DOHH2 (cell line): ENCODE results near the gene NNAT.

ENCODE experiments used
- H3F3A ChIP-seq: fragments of 200-600 bp; sonication (generic), shearing (Covaris generic); 2 replicates; pipeline ENCODE4 v1.6.0; 2016; ENCODE audit warnings: antibody characterized with exemption, mild to moderate bottlenecking; ENCODE audit not compliant: control insufficient read depth, insufficient read depth
- H3K27ac ChIP-seq: fragments of 200-600 bp; sonication (generic); 2 replicates; pipeline ENCODE4 v1.5.1; 2014; ENCODE audit warnings: low read depth, mild to moderate bottlenecking, low read length, moderate library complexity
- H3K27me3 ChIP-seq: fragments of 200-600 bp; sonication (generic); 2 replicates; pipeline ENCODE4 v1.6.1; 2014; ENCODE audit warnings: mild to moderate bottlenecking, low read length, mixed read lengths; ENCODE audit not compliant: control insufficient read depth
- H3K36me3 ChIP-seq: fragments of 200-600 bp; sonication (generic); 2 replicates; pipeline ENCODE4 v1.6.1; 2014; ENCODE audit warnings: mild to moderate bottlenecking, low read length, moderate library complexity, mixed read lengths; ENCODE audit not compliant: control insufficient read depth
- H3K4me1 ChIP-seq: fragments of 200-600 bp; sonication (generic); 2 replicates; pipeline ENCODE4 v1.6.1; 2014; ENCODE audit warnings: mild to moderate bottlenecking, low read length, mixed read lengths; ENCODE audit not compliant: control insufficient read depth
- H3K4me2 ChIP-seq: fragments of 200-600 bp; sonication (generic); 2 replicates; pipeline ENCODE4 v1.6.0; 2014; ENCODE audit warnings: mild to moderate bottlenecking, low read length, moderate library complexity
- H3K4me3 ChIP-seq: fragments of 200-600 bp; sonication (generic); 2 replicates; pipeline ENCODE4 v1.5.1; 2014; ENCODE audit warnings: mild to moderate bottlenecking, low read length, mixed read lengths
- H3K79me2 ChIP-seq: fragments of 200-600 bp; sonication (generic); 2 replicates; pipeline ENCODE4 v1.6.1; 2014; ENCODE audit warnings: mild to moderate bottlenecking, low read length, mixed read lengths; ENCODE audit not compliant: control insufficient read depth
- H3K9me2 ChIP-seq: fragments of 200-600 bp; sonication (generic); replicated peaks from 2 replicates; pipeline ENCODE4 v1.6.1; 2014; ENCODE audit warnings: mild to moderate bottlenecking, low read length, mixed read lengths; ENCODE audit not compliant: control insufficient read depth
- H3K9me3 ChIP-seq: fragments of 200-600 bp; sonication (generic); 2 replicates; pipeline ENCODE4 v1.6.1; 2014; ENCODE audit warnings: antibody characterized with exemption, low read length, mixed read lengths; ENCODE audit not compliant: control insufficient read depth, insufficient read depth
- H4K20me1 ChIP-seq: fragments of 200-600 bp; sonication (generic); 2 replicates; pipeline ENCODE4 v1.6.0; 2014; ENCODE audit warnings: low read depth, mild to moderate bottlenecking, antibody characterized with exemption, low read length, moderate library complexity; ENCODE audit not compliant: control insufficient read depth, insufficient read depth
- CTCF ChIP-seq: fragments of 200-600 bp; sonication (generic); IDR thresholded peaks from one replicate; pipeline ENCODE4 v1.5.1; 2014; ENCODE audit warnings: antibody characterized with exemption, mild to moderate bottlenecking, low read depth, low read length; ENCODE audit not compliant: poor library complexity, severe bottlenecking
- EZH2phosphoT487 ChIP-seq: fragments of 200-600 bp; sonication (generic); IDR thresholded peaks from 2 replicates; pipeline ENCODE4 v1.6.1; 2017; ENCODE audit warnings: borderline replicate concordance, mild to moderate bottlenecking, antibody characterized with exemption, low read length, moderate library complexity, mixed read lengths

NNAT gene

GRCh38 chr20:37565134-37565811 lies 44.2 kb downstream of the NNAT start:
- Histone ChIP-seq H3K4me3 (no peak overlapping the region), H3K27ac (no peak overlapping the region), H3K36me3 (no peaks in the 10 kb centered on the region), H3K27me3 (peaks cover 38% of the 10 kb centered on the region), H3K9me3 (no peaks in the 10 kb centered on the region), H4K20me1 (no peaks in the 10 kb centered on the region), H3F3A (no peaks in the 10 kb centered on the region), H3K79me2 (no peaks in the 10 kb centered on the region), H3K4me2 (no peak overlapping the region), H3K9me2 (no peaks in the 10 kb centered on the region), H3K4me1 (no peaks in the 10 kb centered on the region)
- TF ChIP-seq EZH2phosphoT487: no peak
- no peak for TF ChIP-seq CTCF

GRCh38 chr20:37566590-37567330 lies 45.7 kb downstream of the NNAT start:
- H3K9me3 ChIP-seq: no peaks in the 10 kb centered on the region
- no peaks in the 10 kb centered on the region for H3K4me1 ChIP-seq
- no peak overlapping the region for H3K27ac ChIP-seq
- peaks cover 44% of the 10 kb centered on the region for H3K27me3 ChIP-seq
- H3K4me3 ChIP-seq: no peak overlapping the region
- H4K20me1 ChIP-seq: no peaks in the 10 kb centered on the region
- no peak for TF ChIP-seq CTCF
- TF ChIP-seq EZH2phosphoT487: no peak
- H3K9me2 ChIP-seq: no peaks in the 10 kb centered on the region
- H3K36me3 ChIP-seq: no peaks in the 10 kb centered on the region
- H3K79me2 ChIP-seq: no peaks in the 10 kb centered on the region
- H3F3A ChIP-seq: no peaks in the 10 kb centered on the region
- H3K4me2 ChIP-seq: no peak overlapping the region

- H4K20me1 ChIP-seq: no peaks in the 10 kb centered on the region
Measured at GRCh38 chr20:37567331-37567665, 46.2 kb downstream of the NNAT start.

More at GRCh38 chr20:37567331-37567665, 46.2 kb downstream of the NNAT start:
- Histone ChIP-seq H3K27ac (no peak overlapping the region), H3F3A (no peaks in the 10 kb centered on the region), H3K4me3 (no peak overlapping the region), H3K36me3 (no peaks in the 10 kb centered on the region), H3K4me1 (no peaks in the 10 kb centered on the region), H3K27me3 (peaks cover 44% of the 10 kb centered on the region), H3K9me3 (no peaks in the 10 kb centered on the region), H3K4me2 (no peak overlapping the region), H3K79me2 (no peaks in the 10 kb centered on the region), H3K9me2 (no peaks in the 10 kb centered on the region)
- TF ChIP-seq CTCF (no peak), EZH2phosphoT487 (no peak)
